Nephron progenitor cell (in vitro differentiated cells): ENCODE measurements around the gene SATB2.

Experiments used
- DNase-seq: peaks from one replicate; pipeline ENCODE4 v3.0.0; 2021
- H3K27ac Mint-ChIP-seq: 2 replicates; pipeline ENCODE4 v1.8.0; 2021; ENCODE audit warnings: mild to moderate bottlenecking, moderate library complexity, mixed read lengths
- H3K27me3 Mint-ChIP-seq: 2 replicates; pipeline ENCODE4 v1.8.0; 2021; ENCODE audit warnings: mild to moderate bottlenecking, low read depth, mixed read lengths; ENCODE audit not compliant: poor library complexity
- H3K36me3 Mint-ChIP-seq: 2 replicates; pipeline ENCODE4 v1.8.0; 2021; ENCODE audit warnings: low read depth, mixed read lengths
- H3K4me1 Mint-ChIP-seq: 2 replicates; pipeline ENCODE4 v1.8.0; 2021; ENCODE audit warnings: mixed read lengths
- H3K4me3 Mint-ChIP-seq: 2 replicates; pipeline ENCODE4 v1.8.0; 2021; ENCODE audit warnings: mild to moderate bottlenecking, moderate library complexity, mixed read lengths
- H3K9me3 Mint-ChIP-seq: 2 replicates; pipeline ENCODE4 v1.8.0; 2021; ENCODE audit warnings: mild to moderate bottlenecking, moderate library complexity, mixed read lengths
- TF ChIP-seq, protein P1 (sequence below): fragments of 200-600 bp; sonication (generic); IDR thresholded peaks from 2 replicates; pipeline ENCODE4 v1.5.0; 2021; ENCODE audit warnings: antibody characterized with exemption

The SATB2 gene

DNA sequence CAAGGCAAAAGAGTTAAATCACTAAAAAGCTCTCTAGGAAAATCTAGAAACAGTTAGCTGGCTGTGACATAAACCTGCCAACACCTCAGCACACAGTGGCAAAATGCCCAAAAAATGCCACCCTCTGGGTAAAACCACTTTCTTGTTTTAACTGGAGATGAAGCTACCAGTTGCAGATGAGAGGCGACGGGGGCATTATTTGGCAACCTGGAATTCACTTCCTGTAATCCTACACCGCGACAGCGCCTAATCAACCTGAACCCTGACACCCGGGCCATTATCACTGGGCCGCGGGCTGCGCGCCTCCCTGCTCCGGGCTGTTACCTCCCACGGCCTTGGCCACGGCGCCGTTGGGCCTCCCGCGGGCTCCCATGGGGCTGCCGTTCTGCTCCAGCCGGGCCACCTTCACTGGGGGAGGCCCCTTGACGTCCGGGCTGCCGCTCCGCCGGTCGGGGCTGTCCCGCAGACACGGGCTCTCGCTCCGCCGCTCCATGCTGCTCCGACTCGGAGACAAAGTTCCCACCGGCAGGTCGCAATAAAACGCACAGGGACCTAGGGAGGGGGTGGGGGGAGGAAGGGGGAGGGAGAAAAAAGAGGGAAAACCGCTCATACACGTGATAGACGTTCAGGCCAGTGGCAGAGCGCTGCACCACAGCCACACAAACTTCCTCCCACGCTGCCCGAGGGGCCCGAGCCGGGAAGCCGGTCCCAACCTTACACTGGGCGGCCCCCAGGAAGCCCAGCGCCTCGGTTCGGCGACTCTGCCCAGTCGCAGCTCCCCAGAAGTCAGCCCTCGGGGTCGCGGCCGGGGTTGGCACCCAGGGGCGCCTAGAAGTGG lies 2.0 kb downstream of the SATB2 start:
- TF ChIP-seq, protein P1, sequence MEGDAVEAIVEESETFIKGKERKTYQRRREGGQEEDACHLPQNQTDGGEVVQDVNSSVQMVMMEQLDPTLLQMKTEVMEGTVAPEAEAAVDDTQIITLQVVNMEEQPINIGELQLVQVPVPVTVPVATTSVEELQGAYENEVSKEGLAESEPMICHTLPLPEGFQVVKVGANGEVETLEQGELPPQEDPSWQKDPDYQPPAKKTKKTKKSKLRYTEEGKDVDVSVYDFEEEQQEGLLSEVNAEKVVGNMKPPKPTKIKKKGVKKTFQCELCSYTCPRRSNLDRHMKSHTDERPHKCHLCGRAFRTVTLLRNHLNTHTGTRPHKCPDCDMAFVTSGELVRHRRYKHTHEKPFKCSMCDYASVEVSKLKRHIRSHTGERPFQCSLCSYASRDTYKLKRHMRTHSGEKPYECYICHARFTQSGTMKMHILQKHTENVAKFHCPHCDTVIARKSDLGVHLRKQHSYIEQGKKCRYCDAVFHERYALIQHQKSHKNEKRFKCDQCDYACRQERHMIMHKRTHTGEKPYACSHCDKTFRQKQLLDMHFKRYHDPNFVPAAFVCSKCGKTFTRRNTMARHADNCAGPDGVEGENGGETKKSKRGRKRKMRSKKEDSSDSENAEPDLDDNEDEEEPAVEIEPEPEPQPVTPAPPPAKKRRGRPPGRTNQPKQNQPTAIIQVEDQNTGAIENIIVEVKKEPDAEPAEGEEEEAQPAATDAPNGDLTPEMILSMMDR: no peak
- H3K9me3 Mint-ChIP-seq: no peaks in the 10 kb centered on the region
- H3K36me3 Mint-ChIP-seq: no peaks in the 10 kb centered on the region
- DNase-seq: peak; percentile 83
- peak overlapping the region; percentile 65 for H3K27ac Mint-ChIP-seq
- peak overlapping the region; percentile 90 for H3K4me3 Mint-ChIP-seq
- H3K27me3 Mint-ChIP-seq: peaks cover 10% of the 10 kb centered on the region
- peaks cover 59% of the 10 kb centered on the region for H3K4me1 Mint-ChIP-seq

DNA sequence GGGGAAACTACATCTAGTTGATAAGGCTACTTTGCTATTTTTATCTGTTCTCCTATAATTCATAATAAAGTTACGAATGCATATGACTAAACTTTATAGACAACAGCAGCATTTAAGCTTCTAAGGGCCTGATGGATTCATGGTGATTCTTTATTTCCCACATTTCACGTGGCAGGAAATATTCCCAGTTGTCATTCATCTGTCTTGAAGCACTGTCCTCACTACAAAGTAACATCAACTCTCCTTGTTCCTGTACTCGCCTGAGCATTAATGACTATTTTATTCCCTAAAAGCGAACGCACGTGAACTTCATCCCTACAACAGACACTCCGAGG lies 2.6 kb downstream of the SATB2 start:
- no peak for DNase-seq
- Mint-ChIP-seq H3K9me3 (no peaks in the 10 kb centered on the region), H3K27ac (peak overlapping the region; percentile 65), H3K27me3 (peaks cover 4% of the 10 kb centered on the region), H3K4me1 (peaks cover 54% of the 10 kb centered on the region), H3K36me3 (no peaks in the 10 kb centered on the region), H3K4me3 (peak overlapping the region; percentile 90)
- TF ChIP-seq, protein P1: no peak

DNA sequence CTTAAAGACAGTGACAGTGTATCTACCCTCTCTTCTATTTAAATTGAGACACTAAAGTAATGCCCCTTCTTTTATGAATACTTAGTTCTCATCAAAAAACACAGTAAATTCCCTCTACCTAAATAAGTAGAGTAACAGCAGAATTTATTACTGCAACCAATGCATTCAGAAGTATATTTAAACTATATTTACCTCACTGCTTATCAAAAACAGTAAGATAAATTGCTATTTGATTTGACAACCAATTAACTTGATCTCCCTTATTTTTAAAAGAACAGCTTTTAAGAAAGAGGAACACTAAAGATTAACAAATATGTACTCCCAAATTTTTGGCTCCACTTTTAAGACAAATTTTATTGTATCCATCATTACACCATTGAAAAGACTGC lies 4.8 kb downstream of the SATB2 start:
- no peak for DNase-seq
- Mint-ChIP-seq H3K4me1 (peaks cover 47% of the 10 kb centered on the region), H3K9me3 (no peaks in the 10 kb centered on the region), H3K27ac (no peak overlapping the region), H3K36me3 (no peaks in the 10 kb centered on the region), H3K27me3 (no peaks in the 10 kb centered on the region), H3K4me3 (no peak overlapping the region)
- TF ChIP-seq, protein P1: no peak

DNA sequence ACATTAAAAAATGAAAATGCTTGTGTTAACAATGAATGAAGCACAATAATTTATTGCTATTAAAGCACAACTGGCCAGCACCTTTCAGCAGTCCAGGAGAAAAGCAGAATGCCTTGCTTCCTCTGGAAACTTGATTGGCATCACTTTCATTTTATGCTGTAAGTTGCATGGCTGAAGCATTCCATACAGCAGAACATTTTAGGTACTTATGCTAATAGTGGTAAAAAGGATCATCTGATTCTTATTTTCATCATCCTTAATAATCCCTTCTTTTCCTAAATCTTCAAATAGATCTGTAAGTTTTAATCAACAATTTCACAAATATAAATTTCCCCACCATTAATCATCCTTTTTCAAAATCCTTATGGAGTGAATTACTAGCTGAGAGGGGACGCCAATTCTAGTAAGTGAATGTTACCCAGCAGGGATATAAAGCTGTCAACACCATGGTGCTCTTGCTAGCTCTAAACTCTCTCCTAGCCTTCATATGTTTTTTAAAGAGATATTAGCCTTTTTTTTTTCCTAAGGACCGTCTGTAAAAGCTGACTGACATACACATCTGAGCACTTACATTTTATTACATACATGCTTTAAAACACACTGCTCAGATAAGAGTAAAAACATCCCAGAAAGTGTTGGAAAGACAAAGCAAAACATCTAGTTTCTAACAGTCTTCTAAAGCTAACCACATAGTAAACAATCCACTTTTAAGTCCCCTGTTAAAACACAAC lies 5.3 kb downstream of the SATB2 start:
- Mint-ChIP-seq H3K27me3 (no peaks in the 10 kb centered on the region), H3K9me3 (no peaks in the 10 kb centered on the region), H3K27ac (no peak overlapping the region), H3K4me1 (peaks cover 48% of the 10 kb centered on the region), H3K36me3 (no peaks in the 10 kb centered on the region), H3K4me3 (peak overlapping the region; percentile 35)
- TF ChIP-seq, protein P1: no peak
- no peak for DNase-seq

DNA sequence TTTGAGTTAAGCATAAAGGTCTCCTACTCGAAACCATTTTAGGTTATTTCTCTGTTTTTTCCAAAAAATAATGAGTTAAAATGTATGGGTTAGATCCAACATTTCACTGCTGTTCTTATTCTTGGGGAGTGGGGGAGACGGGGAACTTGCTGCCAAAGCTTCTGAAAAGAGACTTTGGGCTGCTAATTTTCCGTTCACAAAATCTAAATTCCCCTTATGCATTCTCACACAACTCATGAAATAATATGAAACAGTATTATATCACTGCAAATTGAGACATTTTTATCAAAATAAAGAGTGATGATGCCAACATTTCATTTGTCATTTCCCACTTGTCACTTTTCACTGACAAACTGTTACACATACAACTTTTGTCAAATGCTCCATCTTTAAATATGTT lies 7.8 kb downstream of the SATB2 start:
- TF ChIP-seq, protein P1: no peak
- no peaks in the 10 kb centered on the region for H3K9me3 Mint-ChIP-seq
- H3K4me1 Mint-ChIP-seq: peaks cover 38% of the 10 kb centered on the region

More for the DNA sequence above, 7.8 kb downstream of the SATB2 start:
- DNase-seq: no peak
- H3K4me3 Mint-ChIP-seq: no peak overlapping the region
- H3K36me3 Mint-ChIP-seq: no peaks in the 10 kb centered on the region
- no peaks in the 10 kb centered on the region for H3K27me3 Mint-ChIP-seq
- H3K27ac Mint-ChIP-seq: no peak overlapping the region
